Measurements from ENCODE around the gene MAMDC4.
"Not testable (repeated sequence)": the region's sequence is repeated elsewhere in the genome, so short reads cannot be mapped to it uniquely, and the experiment has no call there.

- TF ChIP-seq, protein P1, sequence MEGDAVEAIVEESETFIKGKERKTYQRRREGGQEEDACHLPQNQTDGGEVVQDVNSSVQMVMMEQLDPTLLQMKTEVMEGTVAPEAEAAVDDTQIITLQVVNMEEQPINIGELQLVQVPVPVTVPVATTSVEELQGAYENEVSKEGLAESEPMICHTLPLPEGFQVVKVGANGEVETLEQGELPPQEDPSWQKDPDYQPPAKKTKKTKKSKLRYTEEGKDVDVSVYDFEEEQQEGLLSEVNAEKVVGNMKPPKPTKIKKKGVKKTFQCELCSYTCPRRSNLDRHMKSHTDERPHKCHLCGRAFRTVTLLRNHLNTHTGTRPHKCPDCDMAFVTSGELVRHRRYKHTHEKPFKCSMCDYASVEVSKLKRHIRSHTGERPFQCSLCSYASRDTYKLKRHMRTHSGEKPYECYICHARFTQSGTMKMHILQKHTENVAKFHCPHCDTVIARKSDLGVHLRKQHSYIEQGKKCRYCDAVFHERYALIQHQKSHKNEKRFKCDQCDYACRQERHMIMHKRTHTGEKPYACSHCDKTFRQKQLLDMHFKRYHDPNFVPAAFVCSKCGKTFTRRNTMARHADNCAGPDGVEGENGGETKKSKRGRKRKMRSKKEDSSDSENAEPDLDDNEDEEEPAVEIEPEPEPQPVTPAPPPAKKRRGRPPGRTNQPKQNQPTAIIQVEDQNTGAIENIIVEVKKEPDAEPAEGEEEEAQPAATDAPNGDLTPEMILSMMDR (IDR thresholded peaks at IDR 0.05; ENCODE audit: low read length) = not testable (repeated sequence)
- TF ChIP-seq EZH2 (IDR thresholded peaks at IDR 0.05; ENCODE audit: borderline replicate concordance, low read length) = not testable (repeated sequence)
Observed at GRCh38 chr9:136841646-136842379, 10.3 kb upstream of the MAMDC4 start.

Data from OCI-LY1 (cell line).